ENCODE data around the gene UGP2. TPM values are rescaled to one million over a fixed set of nuclear protein-coding genes. Genes with fewer than 3 reads are reported as not detected.
"Not testable (repeated sequence)": the region's sequence is repeated elsewhere in the genome, so short reads cannot be mapped to it uniquely, and the experiment has no call there.

Gene UGP2
- total and polyA plus RNA-seq, 4 donors, result 76.2 to 723 (median 261) TPM

GRCh38 chr2:63811063-63811462 lies 30.6 kb upstream of the UGP2 start (continued):
- TF ChIP-seq ZBTB33 (IDR thresholded peaks at IDR 0.05) (no peak), RAD21 (IDR thresholded peaks at IDR 0.05) (no peak), FOXA1 (IDR thresholded peaks at IDR 0.05) (no peak)

- WGBS, result 98% methylated on average over 7 of the region's 7 CpGs
- not testable (repeated sequence) for H3K4me3 ChIP-seq (ENCODE audit: low read depth in 1 of 3, low read length in 3 of 3); H3K27me3 ChIP-seq (ENCODE audit: control insufficient read depth in 4 of 4, insufficient read depth in 4 of 4, low read length in 3 of 4); H3K36me3 ChIP-seq (ENCODE audit: control insufficient read depth in 4 of 4, insufficient read depth in 3 of 4, low read depth in 1 of 4, low read length in 3 of 4); H3K4me1 ChIP-seq (ENCODE audit: control insufficient read depth in 4 of 4, insufficient read depth in 4 of 4, low read length in 3 of 4); DNase-seq (ENCODE audit: low spot score); H3K9ac ChIP-seq (ENCODE audit: low read depth in 1 of 2, low read length in 2 of 2); H3K9me3 ChIP-seq (ENCODE audit: control insufficient read depth in 4 of 4, low read length in 3 of 4); H3K27ac ChIP-seq (ENCODE audit: low read depth in 1 of 2, low read length in 2 of 2)
Observed at GRCh38 chr2:63811870-63812269, 29.8 kb upstream of the UGP2 start.

DNA sequence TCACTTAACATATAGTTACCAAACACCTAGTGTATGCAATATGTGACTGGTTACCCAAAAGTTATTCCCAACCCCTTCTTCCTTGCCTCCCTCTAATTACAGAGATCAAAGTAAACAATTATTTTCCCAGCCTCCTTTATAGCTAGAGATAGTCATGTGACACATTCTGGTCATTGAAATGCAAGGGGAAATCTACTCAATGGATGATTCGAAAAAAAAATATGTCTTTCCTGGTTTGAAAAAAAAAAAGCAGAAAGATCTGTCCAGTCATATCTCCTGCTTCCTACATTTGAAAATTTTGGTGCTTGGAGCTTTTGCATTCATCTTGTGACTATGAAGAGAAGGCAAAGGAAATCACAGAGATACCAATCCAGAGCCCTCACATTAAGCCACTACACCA lies 27.6 kb upstream of the UGP2 start:
- H3K9me3 ChIP-seq (ENCODE audit: control insufficient read depth in 4 of 4, low read length in 3 of 4), result no peaks in the 10 kb centered on the region
- no peak overlapping the region for H3K4me3 ChIP-seq (ENCODE audit: low read depth in 1 of 3, low read length in 3 of 3)
- H3K36me3 ChIP-seq (ENCODE audit: control insufficient read depth in 4 of 4, insufficient read depth in 3 of 4, low read depth in 1 of 4, low read length in 3 of 4), result no peaks in the 10 kb centered on the region
- DNase-seq (ENCODE audit: low spot score), result no peak
- H3K27me3 ChIP-seq (ENCODE audit: control insufficient read depth in 4 of 4, insufficient read depth in 4 of 4, low read length in 3 of 4), result no peaks in the 10 kb centered on the region
- H3K4me1 ChIP-seq (ENCODE audit: control insufficient read depth in 4 of 4, insufficient read depth in 4 of 4, low read length in 3 of 4), result peaks cover 0 to 13% (median 5%) of the 10 kb centered on the region in 4 donors
- no peak for TF ChIP-seq NR2F2 (IDR thresholded peaks at IDR 0.05)
- no peak for TF ChIP-seq CTCF (IDR thresholded peaks at IDR 0.05; ENCODE audit: low read depth, low read length, missing input control)
- TF ChIP-seq, protein P1, sequence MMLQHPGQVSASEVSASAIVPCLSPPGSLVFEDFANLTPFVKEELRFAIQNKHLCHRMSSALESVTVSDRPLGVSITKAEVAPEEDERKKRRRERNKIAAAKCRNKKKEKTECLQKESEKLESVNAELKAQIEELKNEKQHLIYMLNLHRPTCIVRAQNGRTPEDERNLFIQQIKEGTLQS (IDR thresholded peaks at IDR 0.05), result no peak
- no peak for TF ChIP-seq RAD21 (IDR thresholded peaks at IDR 0.05)
- TF ChIP-seq, protein P2, sequence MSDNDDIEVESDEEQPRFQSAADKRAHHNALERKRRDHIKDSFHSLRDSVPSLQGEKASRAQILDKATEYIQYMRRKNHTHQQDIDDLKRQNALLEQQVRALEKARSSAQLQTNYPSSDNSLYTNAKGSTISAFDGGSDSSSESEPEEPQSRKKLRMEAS (IDR thresholded peaks at IDR 0.05), result no peak
- TF ChIP-seq FOXA2 (IDR thresholded peaks at IDR 0.05), result no peak
- no peak for TF ChIP-seq EGR1 (IDR thresholded peaks at IDR 0.05; ENCODE audit: low read depth in 2 of 2)
- TF ChIP-seq HNF4G (IDR thresholded peaks at IDR 0.05), result no peak
- TF ChIP-seq JUND (IDR thresholded peaks at IDR 0.05), result no peak
- no peak for TF ChIP-seq YY1 (IDR thresholded peaks at IDR 0.05)
- TF ChIP-seq REST (IDR thresholded peaks at IDR 0.05), result no peak
- no peak for TF ChIP-seq TAF1 (conservative IDR thresholded peaks at IDR 0.05)
- no peak for TF ChIP-seq HNF4A (conservative IDR thresholded peaks at IDR 0.05)
- TF ChIP-seq ZBTB33 (IDR thresholded peaks at IDR 0.05), result no peak
- no peak for TF ChIP-seq SP1 (IDR thresholded peaks at IDR 0.05)
- no peak for TF ChIP-seq RXRA (IDR thresholded peaks at IDR 0.05)
- no peak for TF ChIP-seq GABPA (IDR thresholded peaks at IDR 0.05 in 1 of 2, conservative IDR thresholded peaks at IDR 0.05 in 1 of 2)
- no peak for TF ChIP-seq FOXA1 (IDR thresholded peaks at IDR 0.05)
- 82% methylated on average over 1 of the region's 1 CpG for WGBS
- no peak overlapping the region for H3K27ac ChIP-seq (ENCODE audit: low read depth in 1 of 2, low read length in 2 of 2)
- no peak overlapping the region for H3K9ac ChIP-seq (ENCODE audit: low read depth in 1 of 2, low read length in 2 of 2)

All from liver (tissue), 9 donors.